HG03460 (cell line): ENCODE results near the gene AGAP1.

Experiments
- ATAC-seq: cut with Tn5 transposase; IDR thresholded peaks from one replicate; pipeline ENCODE4 v1.9.1; 2021; ENCODE audit not compliant: unreplicated experiment

AGAP1 gene

GRCh38 chr2:235546436-235546835 is 52.6 kb downstream of the AGAP1 start:
- ATAC-seq: no peak

- no peak for ATAC-seq
These were observed 56.0 kb downstream of the AGAP1 start for GRCh38 chr2:235549735-235550377.

GRCh38 chr2:235550378-235550760 is 56.5 kb downstream of the AGAP1 start:
- no peak for ATAC-seq

GRCh38 chr2:235550946-235551345 is 57.1 kb downstream of the AGAP1 start:
- ATAC-seq: no peak

GRCh38 chr2:235551965-235552364 is 58.1 kb downstream of the AGAP1 start:
- ATAC-seq: no peak

GRCh38 chr2:235552671-235553070 is 58.8 kb downstream of the AGAP1 start:
- ATAC-seq: no peak

- no peak for ATAC-seq
These were observed 59.4 kb downstream of the AGAP1 start for GRCh38 chr2:235553291-235553690.

- ATAC-seq: no peak
These were observed 59.9 kb downstream of the AGAP1 start for GRCh38 chr2:235553696-235554100.

- no peak for ATAC-seq
These were observed 60.5 kb downstream of the AGAP1 start for GRCh38 chr2:235554385-235554784.

GRCh38 chr2:235554936-235555335 is 61.1 kb downstream of the AGAP1 start:
- ATAC-seq: no peak

- ATAC-seq: no peak
These were observed 61.5 kb downstream of the AGAP1 start for GRCh38 chr2:235555371-235555770.

GRCh38 chr2:235556086-235556485 is 62.2 kb downstream of the AGAP1 start:
- no peak for ATAC-seq

GRCh38 chr2:235556901-235557300 is 63.1 kb downstream of the AGAP1 start:
- no peak for ATAC-seq

GRCh38 chr2:235557903-235558302 is 64.1 kb downstream of the AGAP1 start:
- no peak for ATAC-seq

GRCh38 chr2:235558572-235558971 is 64.7 kb downstream of the AGAP1 start:
- ATAC-seq: no peak

- no peak for ATAC-seq
These were observed 66.5 kb downstream of the AGAP1 start for GRCh38 chr2:235560345-235560744.

GRCh38 chr2:235561450-235561849 is 67.6 kb downstream of the AGAP1 start:
- no peak for ATAC-seq

- ATAC-seq: no peak
These were observed 68.4 kb downstream of the AGAP1 start for GRCh38 chr2:235562065-235562747.

- no peak for ATAC-seq
These were observed 69.4 kb downstream of the AGAP1 start for GRCh38 chr2:235563056-235563910.

GRCh38 chr2:235564066-235564465 is 70.2 kb downstream of the AGAP1 start:
- no peak for ATAC-seq

- no peak for ATAC-seq
These were observed 71.2 kb downstream of the AGAP1 start for GRCh38 chr2:235564884-235565530.
